Right ventricle myocardium superior (tissue), 1 donor: ENCODE results near the gene TIMM22. TPM values are rescaled to one million over a fixed set of nuclear protein-coding genes. Genes with fewer than 3 reads are reported as not detected.
"Not testable (repeated sequence)": the region's sequence is repeated elsewhere in the genome, so short reads cannot be mapped to it uniquely, and the experiment has no call there.

Experiments
- ATAC-seq: fragments of 200-7000 bp; cut with Tn5 transposase; one replicate; pipeline ENCODE4 v1.9.1; 2020; ENCODE audit warnings: mild to moderate bottlenecking; ENCODE audit not compliant: poor library complexity
- DNase-seq: peaks from one replicate; pipeline ENCODE4 v3.0.0-alpha.2; 2020
- intact Hi-C: fragments of 100-400 bp; cut with DNase I; formaldehyde crosslinking; loops from one replicate; pipeline ENCODE4 v1.11.2; 2022
- total RNA-seq: library from RNA; stranded (reverse); fragmentation: NEBNext Ultra II Directional; extraction: Animal tissue kit (Norgen Biotek cat#: 25700); gene quantifications from one replicate; pipeline ENCODE4 v1.2.1, GENCODE V29; 2021
- donor health status: DM: no; HTN: yes; CAD: no; lungs with severe emphysema.

TIMM22 gene
- total RNA-seq, 1 donor from 2014 or later, result 17.1 TPM

GRCh38 chr17:969811-970355, 27.0 kb upstream of the TIMM22 start:
- intact Hi-C loops, result loop anchor here (10.0 kb wide), 1 partner anchor 65 kb away; no protein-coding TSS in a partner anchor
- DNase-seq (no peak), ATAC-seq (no peak)

- intact Hi-C loops, result loop anchor here (10.0 kb wide), 1 partner anchor 66 kb away; no protein-coding TSS in a partner anchor
- ATAC-seq (no peak), DNase-seq (no peak)
These were observed 26.6 kb upstream of the TIMM22 start for GRCh38 chr17:970364-970763.

GRCh38 chr17:971861-972260, 25.1 kb upstream of the TIMM22 start:
- not testable (repeated sequence) for ATAC-seq
- intact Hi-C loops, result loop anchor here (10.0 kb wide), 1 partner anchor 67 kb away; no protein-coding TSS in a partner anchor
- peak; percentile 37 for DNase-seq

- DNase-seq (peak; percentile 10), ATAC-seq (no peak)
- intact Hi-C loops, result loop anchor here (10.0 kb wide), 1 partner anchor 68 kb away; no protein-coding TSS in a partner anchor
These were observed 23.9 kb upstream of the TIMM22 start for GRCh38 chr17:973053-973452.

GRCh38 chr17:974778-975177, 22.2 kb upstream of the TIMM22 start:
- DNase-seq, result peak; percentile 12
- not testable (repeated sequence) for ATAC-seq
- intact Hi-C loops, result loop anchor here (5.0 to 10.0 kb wide), 2 partner anchors 70 to 97 kb away; no protein-coding TSS in a partner anchor

- intact Hi-C loops, result loop anchor here (5.0 to 10.0 kb wide), 2 partner anchors 71 to 98 kb away; no protein-coding TSS in a partner anchor
- DNase-seq (peak; percentile 34), ATAC-seq (no peak)
These were observed 21.5 kb upstream of the TIMM22 start for GRCh38 chr17:975371-975915.

- ATAC-seq, result no peak
- no peak for DNase-seq
- intact Hi-C loops, result loop anchor here (5.0 to 10.0 kb wide), 2 partner anchors 72 to 99 kb away; no protein-coding TSS in a partner anchor
These were observed 20.6 kb upstream of the TIMM22 start for GRCh38 chr17:976312-976711.

- no peak for DNase-seq
- intact Hi-C loops, result loop anchor here (5.0 to 10.0 kb wide), 2 partner anchors 72 to 100 kb away; no protein-coding TSS in a partner anchor
These were observed 19.8 kb upstream of the TIMM22 start for GRCh38 chr17:977166-977565.

GRCh38 chr17:978103-979093, 18.5 kb upstream of the TIMM22 start:
- intact Hi-C loops, result loop anchor here (2.0 to 10.0 kb wide), 3 partner anchors 74 to 184 kb away; no protein-coding TSS in a partner anchor
- DNase-seq, result peak; percentile 52
- peak; percentile 14 for ATAC-seq

More at GRCh38 chr17:977166-977565, 19.8 kb upstream of the TIMM22 start:
- ATAC-seq, result no peak

GRCh38 chr17:979212-979538, 17.8 kb upstream of the TIMM22 start:
- DNase-seq (no peak), ATAC-seq (peak; percentile 60)
- intact Hi-C loops, result loop anchor here (2.0 to 10.0 kb wide), 3 partner anchors 74 to 184 kb away; no protein-coding TSS in a partner anchor

- ATAC-seq (peak; percentile 95), DNase-seq (peak; percentile 93)
- intact Hi-C loops, result loop anchor here (2.0 to 10.0 kb wide), 3 partner anchors 75 to 185 kb away; no protein-coding TSS in a partner anchor
These were observed 17.2 kb upstream of the TIMM22 start, which contains the start of gene NXN for GRCh38 chr17:979539-980405. Gene NXN (minus strand): TSS chr17:979776.

- intact Hi-C loops, result no loop called here
- peak; percentile 79 for DNase-seq
- ATAC-seq, result peak; percentile 71
These were observed 16.3 kb upstream of the TIMM22 start for GRCh38 chr17:980406-981291.

GRCh38 chr17:981292-981658, 15.7 kb upstream of the TIMM22 start:
- no peak for ATAC-seq
- no peak for DNase-seq
- intact Hi-C loops, result no loop called here

- ATAC-seq (no peak), DNase-seq (no peak)
- intact Hi-C loops, result no loop called here
These were observed 13.0 kb upstream of the TIMM22 start for GRCh38 chr17:983921-984320.

GRCh38 chr17:986322-986929, 10.5 kb upstream of the TIMM22 start:
- intact Hi-C loops, result no loop called here
- ATAC-seq (no peak), DNase-seq (no peak)

GRCh38 chr17:987931-988330, 9.0 kb upstream of the TIMM22 start:
- intact Hi-C loops, result no loop called here
- ATAC-seq, result no peak
- peak; percentile 22 for DNase-seq

GRCh38 chr17:988561-988960, 8.4 kb upstream of the TIMM22 start:
- intact Hi-C loops, result no loop called here
- DNase-seq (no peak), ATAC-seq (no peak)
